ENCODE results near the gene EYA2.

The EYA2 gene

DNA sequence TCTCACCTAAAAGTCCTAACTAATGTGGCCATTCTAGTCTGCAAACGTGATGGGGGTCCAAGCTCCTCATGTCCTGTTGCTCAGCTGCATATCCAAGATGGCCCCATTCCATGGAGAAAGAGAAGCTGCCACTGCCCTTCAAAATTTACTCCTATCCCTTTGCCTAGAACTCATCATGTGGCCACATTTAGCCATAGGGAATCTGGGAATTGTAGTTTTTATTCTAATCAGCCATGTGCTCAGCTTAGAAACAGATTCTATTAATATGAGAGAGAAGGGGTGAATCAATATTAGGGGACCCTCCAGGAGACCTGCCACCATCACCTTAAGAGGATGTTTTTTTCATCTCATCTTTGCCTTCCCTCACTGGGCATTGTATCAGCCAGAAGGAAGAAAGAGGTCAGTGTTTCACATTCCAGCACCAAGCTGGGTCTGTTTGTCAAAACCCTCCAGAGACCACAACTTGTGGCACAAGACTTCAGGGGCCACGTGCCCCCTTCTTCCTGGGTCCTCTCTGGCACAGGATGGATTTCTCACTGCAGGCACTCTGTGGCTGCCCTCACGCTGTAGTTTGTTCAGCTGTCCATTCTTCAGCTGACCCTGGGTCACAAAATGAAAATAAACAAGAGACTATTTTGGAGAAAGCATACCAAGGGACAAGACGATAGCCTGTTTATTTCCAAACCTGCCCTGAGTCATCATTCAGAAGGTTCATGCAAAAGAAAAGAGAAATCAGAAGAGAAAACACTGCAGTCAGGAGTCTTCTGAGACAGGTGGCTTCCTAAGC lies 172.0 kb downstream of the EYA2 start:
- DNase-seq (ENCODE audit: low read depth) = no peak

GRCh38 chr20:47067776-47068175 lies 173.1 kb downstream of the EYA2 start:
- no peak for DNase-seq (ENCODE audit: low read depth)

DNA sequence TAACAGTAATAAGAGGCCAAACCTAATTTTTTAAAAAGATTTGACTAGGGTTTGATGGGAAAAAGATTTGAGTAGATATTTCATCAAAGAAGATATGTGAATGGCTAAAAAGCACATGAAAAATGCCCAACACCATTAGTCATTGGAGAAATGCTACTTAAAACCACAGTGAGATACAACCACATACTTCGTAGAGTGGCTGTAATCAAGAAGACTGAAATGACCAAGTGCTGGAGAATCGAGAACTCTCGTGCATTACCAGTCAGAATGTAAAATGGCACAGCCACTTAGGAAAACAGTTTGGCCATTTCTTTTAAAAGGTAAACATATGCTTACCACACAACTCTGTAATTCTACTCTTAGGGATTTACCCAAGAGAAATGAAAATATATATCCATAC lies 175.5 kb downstream of the EYA2 start:
- DNase-seq (ENCODE audit: low read depth) = no peak

DNA sequence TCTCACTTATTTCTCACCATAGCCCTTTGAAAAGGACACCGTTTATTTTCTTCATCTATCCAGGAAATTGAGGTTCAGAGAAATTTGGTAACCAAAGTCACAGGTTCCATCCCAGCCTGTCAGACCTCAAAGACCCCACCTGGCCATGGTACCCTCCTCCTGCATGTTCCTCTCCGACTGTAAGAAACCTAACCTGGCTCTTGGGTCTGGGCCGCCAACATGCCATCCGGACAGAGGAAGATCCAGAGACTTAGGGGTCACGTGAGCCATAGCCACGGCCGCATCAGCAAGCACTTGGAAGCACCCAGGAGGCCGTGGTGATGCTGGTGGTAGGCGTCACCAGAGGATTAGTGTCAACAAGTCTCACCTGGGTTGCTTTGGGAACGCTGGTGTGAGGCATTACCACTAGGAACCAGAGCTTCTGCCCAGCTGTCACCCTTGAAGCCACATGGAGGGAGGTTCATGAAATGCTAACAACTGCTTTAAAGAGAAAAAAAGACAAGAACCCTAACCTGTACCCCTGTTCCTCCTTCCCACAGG lies 177.1 kb downstream of the EYA2 start:
- DNase-seq (ENCODE audit: low read depth) = no peak

DNA sequence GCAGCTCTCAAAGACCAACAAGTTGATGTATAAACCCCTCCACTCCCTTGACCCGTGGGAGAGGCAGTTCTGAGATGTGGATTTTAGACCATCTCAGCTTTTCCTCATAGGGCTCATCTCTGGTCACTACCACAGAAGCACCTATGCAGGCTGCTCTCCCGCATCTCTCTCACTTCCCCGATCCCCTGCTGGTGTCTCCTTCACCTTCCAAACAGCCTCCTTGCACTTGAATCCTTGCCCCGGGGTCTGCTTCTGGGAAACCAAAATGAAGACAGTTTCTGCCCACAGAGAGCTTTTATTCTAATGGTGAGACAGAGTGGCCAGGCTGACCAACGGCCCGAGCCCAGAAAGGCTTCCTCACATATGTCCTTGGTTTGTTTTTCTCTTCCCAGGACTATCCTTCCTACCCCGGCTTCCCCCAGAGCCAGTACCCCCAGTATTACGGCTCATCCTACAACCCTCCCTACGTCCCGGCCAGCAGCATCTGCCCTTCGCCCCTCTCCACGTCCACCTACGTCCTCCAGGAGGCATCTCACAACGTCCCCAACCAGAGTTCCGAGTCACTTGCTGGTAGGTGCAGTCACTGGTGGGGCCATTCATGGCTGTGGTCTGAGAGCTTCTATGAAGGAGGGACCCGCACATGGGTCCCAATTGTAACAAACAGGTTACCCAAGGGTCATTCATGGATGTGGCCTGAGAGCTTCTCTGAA lies 179.3 kb downstream of the EYA2 start:
- DNase-seq (ENCODE audit: low read depth) = no peak

- DNase-seq (ENCODE audit: low read depth) = no peak
Observed at GRCh38 chr20:47075263-47075662, 180.6 kb downstream of the EYA2 start.

- no peak for DNase-seq (ENCODE audit: low read depth)
Observed at GRCh38 chr20:47079047-47079446, 184.4 kb downstream of the EYA2 start.

- DNase-seq (ENCODE audit: low read depth) = no peak
Observed at GRCh38 chr20:47080365-47080764, 185.7 kb downstream of the EYA2 start.

DNA sequence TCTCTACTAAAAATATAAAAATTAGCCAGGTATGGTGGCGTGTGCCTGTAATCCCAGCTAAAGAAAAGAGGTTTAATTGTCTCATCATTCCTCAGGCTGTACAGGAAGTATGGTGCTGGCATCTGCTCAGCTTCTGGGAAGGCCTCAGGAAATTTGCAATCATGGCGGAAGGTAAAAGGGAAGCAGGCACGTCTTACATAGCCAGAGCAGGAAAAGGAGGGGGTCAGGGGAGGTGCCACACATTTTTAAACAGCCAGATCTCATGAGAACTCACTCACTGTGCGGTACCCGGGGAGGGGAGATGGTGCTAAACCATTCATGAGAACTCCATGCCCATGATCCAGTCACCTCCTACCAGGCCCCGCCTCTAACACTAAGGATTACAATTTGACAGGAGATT lies 191.7 kb downstream of the EYA2 start:
- no peak for DNase-seq (ENCODE audit: low read depth)

DNA sequence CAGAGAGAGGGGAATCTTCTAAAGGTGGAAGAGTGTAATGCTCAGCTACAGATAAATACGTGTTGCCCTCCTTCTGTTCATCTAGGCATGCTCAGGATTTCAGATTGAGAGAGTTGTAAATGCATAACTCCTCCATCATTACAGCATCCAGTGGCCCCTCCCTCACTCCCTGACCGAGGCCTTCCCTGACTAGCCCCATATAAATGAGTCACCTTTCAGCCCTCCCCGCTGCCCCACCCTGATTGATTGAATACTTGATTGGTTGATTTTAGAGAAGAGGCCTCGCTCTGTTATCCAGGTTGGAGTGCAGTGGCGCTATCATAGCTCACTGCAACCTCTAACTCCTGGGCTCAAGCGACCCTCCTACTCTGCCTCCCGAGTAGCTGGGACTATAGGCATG lies 193.7 kb downstream of the EYA2 start:
- no peak for DNase-seq (ENCODE audit: low read depth)

DNA sequence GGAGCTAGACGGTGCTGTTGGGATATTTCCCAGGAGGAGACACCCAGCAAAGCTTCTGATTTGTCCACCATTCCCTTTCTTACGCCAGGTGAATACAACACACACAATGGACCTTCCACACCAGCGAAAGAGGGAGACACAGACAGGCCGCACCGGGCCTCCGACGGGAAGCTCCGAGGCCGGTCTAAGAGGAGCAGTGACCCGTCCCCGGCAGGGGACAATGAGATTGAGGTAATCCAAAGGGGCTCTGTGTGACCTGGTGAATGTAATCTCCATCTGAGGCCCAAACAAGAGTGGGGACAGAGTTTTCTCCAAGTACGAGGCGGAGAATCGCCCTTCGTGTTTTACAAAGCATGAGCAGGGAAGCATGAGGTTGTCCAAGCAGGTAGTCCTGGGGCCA lies 194.5 kb downstream of the EYA2 start:
- DNase-seq (ENCODE audit: low read depth) = no peak

GRCh38 chr20:47090835-47091234 lies 196.2 kb downstream of the EYA2 start:
- no peak for DNase-seq (ENCODE audit: low read depth)

DNA sequence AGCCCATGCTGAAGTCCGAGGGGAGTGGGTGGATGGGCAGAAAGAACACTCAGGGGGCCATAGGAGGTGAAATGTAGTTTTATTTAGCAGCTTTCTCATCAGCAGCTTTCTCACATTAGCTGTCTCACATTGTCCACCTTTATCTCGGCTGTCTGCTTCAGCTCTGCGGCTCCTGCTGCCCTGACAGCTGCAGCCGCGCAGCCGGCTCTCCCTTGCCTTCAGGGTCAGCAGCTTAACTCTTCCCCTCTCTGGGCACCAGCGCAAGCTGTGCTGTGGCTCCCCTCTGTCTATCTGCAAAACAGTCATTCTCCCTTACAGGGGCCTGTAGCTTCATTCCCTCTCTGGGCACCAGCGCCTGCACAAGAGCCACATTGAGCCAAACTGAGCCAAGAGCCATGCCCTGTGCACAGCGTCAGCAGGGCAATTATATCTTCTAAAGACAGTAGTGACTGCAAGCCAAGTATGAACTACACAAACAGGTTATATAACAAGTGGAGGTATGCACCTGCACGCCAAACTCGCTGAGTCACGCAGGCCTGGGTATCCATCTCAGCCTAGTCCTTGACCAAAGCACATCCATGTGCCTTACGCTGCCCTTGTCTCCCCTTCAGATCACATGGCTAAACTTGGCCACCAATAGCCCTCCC lies 198.8 kb downstream of the EYA2 start:
- no peak for DNase-seq (ENCODE audit: low read depth)

- DNase-seq (ENCODE audit: low read depth) = no peak
Observed at GRCh38 chr20:47095690-47096089, 201.0 kb downstream of the EYA2 start.

GRCh38 chr20:47097691-47098622 lies 203.3 kb downstream of the EYA2 start:
- DNase-seq (ENCODE audit: low read depth) = no peak

- no peak for DNase-seq (ENCODE audit: low read depth)
Observed at GRCh38 chr20:47099093-47099492, 204.4 kb downstream of the EYA2 start.

GRCh38 chr20:47099825-47100441 lies 205.3 kb downstream of the EYA2 start:
- no peak for DNase-seq (ENCODE audit: low read depth)

- no peak for DNase-seq (ENCODE audit: low read depth)
Observed at GRCh38 chr20:47102629-47103028, 208.0 kb downstream of the EYA2 start.

GRCh38 chr20:47106786-47107185 lies 212.1 kb downstream of the EYA2 start:
- DNase-seq (ENCODE audit: low read depth) = no peak

DNA sequence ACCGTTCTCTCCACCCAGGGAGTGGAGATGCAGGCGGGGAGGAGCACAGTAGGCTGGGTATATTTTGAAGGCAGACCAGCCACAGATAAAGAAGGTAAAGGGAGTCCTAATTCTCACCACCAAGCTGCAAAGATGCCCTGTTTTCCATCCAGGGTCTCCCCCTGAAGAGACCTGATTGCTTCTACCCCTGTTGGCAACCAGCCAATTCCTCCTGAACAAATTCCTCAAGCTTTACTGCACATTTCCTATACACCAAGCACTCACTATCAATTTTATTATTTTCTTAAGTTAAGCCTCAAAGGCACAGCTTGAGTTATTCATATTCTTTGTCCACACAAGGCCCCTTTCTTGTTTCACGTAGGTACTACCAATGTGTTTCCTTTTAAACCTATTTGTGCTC lies 214.4 kb downstream of the EYA2 start:
- no peak for DNase-seq (ENCODE audit: low read depth)

DNA sequence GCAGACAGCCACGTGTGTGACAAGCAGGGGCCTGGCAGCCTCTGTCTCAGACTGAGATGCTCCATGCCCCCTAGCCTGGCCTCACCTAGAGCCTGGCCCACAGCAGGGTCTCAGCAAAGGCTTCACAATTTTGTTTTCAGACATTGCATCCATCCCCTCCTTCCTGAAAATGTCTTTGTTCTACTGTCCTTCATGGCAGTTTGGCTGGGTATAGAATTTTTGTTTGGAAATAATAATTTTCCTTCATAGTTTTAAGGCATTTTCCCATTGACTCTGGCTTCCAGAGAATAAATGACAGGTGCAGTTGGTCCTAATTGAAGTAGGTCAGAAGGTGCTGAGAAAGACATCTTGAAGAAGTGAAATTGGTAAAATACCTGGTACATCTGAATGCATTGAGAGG lies 216.2 kb downstream of the EYA2 start:
- no peak for DNase-seq (ENCODE audit: low read depth)
